GM18907 (cell line): ENCODE data around the gene HCN4.

Experiments
- ATAC-seq: cut with Tn5 transposase; IDR thresholded peaks from one replicate; pipeline ENCODE4 v1.9.1; 2021; ENCODE audit warnings: mild to moderate bottlenecking, moderate library complexity; ENCODE audit not compliant: unreplicated experiment

The HCN4 gene

GRCh38 chr15:73382115-73382514 is 13.4 kb upstream of the HCN4 start:
- no peak for ATAC-seq

- ATAC-seq: no peak
Measured at GRCh38 chr15:73380661-73381060, 11.9 kb upstream of the HCN4 start.

GRCh38 chr15:73378089-73378488 is 9.3 kb upstream of the HCN4 start:
- no peak for ATAC-seq

- ATAC-seq: no peak
Measured at GRCh38 chr15:73375755-73376305, 7.1 kb upstream of the HCN4 start.

- no peak for ATAC-seq
Measured at GRCh38 chr15:73375012-73375411, 6.3 kb upstream of the HCN4 start.

GRCh38 chr15:73374604-73375003 is 5.8 kb upstream of the HCN4 start:
- ATAC-seq: no peak

- no peak for ATAC-seq
Measured at GRCh38 chr15:73373221-73373620, 4.5 kb upstream of the HCN4 start.

GRCh38 chr15:73371812-73372211 is 3.1 kb upstream of the HCN4 start:
- no peak for ATAC-seq

- no peak for ATAC-seq
Measured at GRCh38 chr15:73370151-73370550, 1.4 kb upstream of the HCN4 start.

GRCh38 chr15:73369154-73369694 is 466 bp upstream of the HCN4 start:
- no peak for ATAC-seq

GRCh38 chr15:73367624-73368300 is 996 bp downstream of the HCN4 start:
- ATAC-seq: no peak

GRCh38 chr15:73366766-73367623 is 1.8 kb downstream of the HCN4 start:
- no peak for ATAC-seq

- no peak for ATAC-seq
Measured at GRCh38 chr15:73364070-73364469, 4.7 kb downstream of the HCN4 start.

- no peak for ATAC-seq
Measured at GRCh38 chr15:73362900-73363299, 5.9 kb downstream of the HCN4 start.

GRCh38 chr15:73361337-73361736 is 7.4 kb downstream of the HCN4 start:
- ATAC-seq: no peak

- ATAC-seq: no peak
Measured at GRCh38 chr15:73359651-73360050, 9.1 kb downstream of the HCN4 start.

GRCh38 chr15:73357999-73358665 is 10.6 kb downstream of the HCN4 start:
- no peak for ATAC-seq

GRCh38 chr15:73355612-73356265 is 13.0 kb downstream of the HCN4 start:
- no peak for ATAC-seq

- no peak for ATAC-seq
Measured at GRCh38 chr15:73354241-73354640, 14.5 kb downstream of the HCN4 start.

GRCh38 chr15:73353734-73354133 is 15.0 kb downstream of the HCN4 start:
- no peak for ATAC-seq

GRCh38 chr15:73352082-73352481 is 16.7 kb downstream of the HCN4 start:
- ATAC-seq: no peak
